Epidermal melanocyte (primary cell): Measurements from ENCODE around the gene CFAP100.

Source experiments
- DNase-seq: peaks from one replicate; pipeline ENCODE4 v3.0.0; 2011; ENCODE audit warnings: low spot score; ENCODE audit not compliant: insufficient read length

The CFAP100 gene

DNA sequence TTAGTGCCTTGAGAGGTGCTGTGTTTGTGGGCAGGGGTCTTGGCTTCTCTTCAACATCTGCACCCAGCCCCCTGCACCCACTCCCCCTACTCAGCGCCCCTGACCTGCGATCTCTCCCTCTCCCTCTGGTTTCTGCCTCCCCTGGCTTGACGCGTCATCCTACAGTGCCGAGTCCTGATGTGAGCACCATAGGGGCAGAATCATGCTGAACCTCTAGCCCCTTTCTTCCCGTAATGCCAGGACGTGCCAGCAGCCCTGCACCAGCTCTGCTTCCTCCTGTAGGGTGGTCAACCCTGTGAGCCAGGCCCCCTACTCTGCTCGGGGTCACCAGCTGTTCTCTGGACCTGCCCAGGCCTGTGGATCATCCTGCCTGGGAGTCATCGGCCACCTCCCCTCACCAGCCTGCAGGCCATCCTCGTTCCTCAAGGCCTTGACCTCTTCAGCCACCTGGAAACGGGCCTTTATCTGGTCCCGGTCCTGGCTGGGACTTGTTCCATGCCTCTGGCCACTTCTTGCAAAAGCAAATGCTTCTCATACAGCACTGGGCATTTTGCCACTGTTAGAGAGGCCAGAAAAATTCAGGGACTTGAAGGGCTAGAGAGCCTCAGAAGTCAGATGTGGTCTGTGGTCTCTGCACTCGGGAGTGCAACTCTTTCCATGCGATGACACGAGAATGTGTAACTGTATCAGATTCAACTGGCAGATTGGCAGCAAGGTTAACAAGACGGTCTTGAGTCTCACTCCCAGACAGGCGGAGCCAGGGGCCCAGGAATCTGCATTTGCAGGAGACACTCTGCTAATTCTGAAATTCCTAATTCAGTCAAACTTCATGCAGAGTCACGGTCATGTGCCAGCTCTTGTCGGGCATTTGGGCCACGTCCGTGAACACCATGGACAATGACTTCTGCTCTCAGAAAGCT, 20.8 kb upstream of the CFAP100 start:
- no peak for DNase-seq

GRCh38 chr3:126375835-126376331, 18.8 kb upstream of the CFAP100 start:
- DNase-seq: no peak

DNA sequence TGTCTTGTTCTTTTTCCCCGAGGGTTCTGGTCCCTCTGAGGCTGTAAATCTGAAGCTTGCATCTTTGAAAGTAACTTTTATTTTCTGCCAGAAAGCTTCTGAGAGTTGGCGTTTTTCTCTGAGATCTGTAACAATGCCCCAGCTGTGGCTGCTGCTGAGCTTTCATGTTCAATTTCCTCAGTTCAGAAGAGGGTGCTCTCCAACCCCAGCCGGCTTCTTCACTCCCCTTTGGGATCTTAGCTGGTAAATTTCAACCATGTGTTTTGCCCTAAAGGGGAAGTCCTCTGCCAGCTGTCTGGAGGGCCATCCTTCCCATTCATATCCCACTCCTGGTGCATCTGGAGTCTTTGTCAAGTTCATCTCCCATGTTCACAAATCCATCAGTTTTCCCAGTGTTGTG, 18.3 kb upstream of the CFAP100 start:
- peak; percentile 58 for DNase-seq

GRCh38 chr3:126377211-126377610, 17.5 kb upstream of the CFAP100 start:
- DNase-seq: no peak

DNA sequence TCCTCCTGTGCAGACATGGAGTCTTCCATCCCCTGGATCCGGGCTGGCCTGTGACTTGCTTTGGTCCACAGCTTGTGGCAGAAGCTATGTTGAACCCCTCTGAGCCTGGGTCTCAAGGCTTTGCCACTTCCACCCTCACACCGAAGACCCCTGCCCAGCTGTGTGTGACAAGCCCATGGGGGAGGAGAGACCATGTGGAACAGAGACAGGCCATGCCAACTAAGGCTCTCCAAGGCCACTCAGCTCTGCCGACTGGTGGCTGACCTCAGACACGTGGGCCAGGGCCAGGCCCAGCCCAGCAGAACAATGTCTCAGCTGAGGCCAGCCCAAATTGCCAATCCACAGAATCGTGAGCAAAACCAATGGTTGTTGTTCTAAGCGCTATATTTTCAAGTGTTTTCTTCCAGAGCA, 16.4 kb upstream of the CFAP100 start:
- no peak for DNase-seq

DNA sequence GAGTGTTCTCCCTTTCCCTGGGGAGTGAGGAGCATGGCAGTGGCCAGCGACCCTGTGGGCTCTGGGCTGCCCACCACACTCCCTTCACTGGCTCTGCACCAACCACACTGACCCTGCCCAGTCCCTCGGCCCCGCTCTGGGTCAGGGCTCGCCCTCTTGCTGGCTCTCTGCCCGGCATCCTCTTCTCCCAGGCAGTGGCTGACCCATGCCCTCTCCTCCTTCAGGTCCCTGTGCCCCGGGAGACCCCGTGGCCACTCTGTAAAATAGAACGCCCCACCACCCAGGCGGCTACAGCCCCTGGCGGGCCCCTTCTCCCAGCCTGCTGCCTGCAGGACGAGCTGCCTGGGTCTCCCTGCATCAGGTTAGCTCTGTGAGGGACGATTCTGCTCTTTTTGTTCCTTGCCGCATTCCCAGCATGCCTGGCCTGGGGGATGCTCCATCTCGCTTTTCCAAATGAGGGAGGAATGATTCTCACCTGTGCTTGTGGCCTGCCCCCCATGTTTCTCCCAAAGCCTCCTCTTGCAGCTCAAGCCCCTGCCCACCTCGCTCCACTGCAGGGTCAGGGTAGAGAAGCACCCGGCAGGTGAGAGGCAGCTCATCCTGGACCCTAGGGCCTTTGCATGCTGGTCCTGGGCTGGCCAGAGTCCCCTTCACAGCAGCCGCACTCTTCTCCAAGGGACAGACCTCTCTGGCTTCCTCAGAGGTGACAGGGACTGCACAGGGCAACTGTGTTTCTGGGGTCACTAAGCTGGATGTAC, 14.5 kb upstream of the CFAP100 start:
- no peak for DNase-seq

DNA sequence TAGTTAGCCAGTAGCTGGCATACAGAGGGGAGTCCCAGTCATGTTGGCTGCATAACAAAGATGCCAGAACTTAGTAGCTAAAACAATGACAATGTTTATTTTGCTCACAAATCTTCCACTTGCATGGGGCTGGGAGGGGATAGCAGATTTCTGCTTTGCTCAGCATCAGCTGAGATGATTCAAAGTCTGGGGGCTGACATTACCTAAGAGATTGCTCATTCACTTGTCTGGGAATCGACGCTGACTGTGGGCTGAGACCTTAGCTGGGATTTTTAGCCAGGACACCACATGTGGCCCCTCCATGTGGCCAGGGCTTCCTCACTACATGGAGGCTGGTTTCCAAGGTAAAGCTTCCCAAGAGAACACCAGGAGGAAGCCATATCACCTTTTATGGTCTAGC, 12.7 kb upstream of the CFAP100 start:
- DNase-seq: no peak

DNA sequence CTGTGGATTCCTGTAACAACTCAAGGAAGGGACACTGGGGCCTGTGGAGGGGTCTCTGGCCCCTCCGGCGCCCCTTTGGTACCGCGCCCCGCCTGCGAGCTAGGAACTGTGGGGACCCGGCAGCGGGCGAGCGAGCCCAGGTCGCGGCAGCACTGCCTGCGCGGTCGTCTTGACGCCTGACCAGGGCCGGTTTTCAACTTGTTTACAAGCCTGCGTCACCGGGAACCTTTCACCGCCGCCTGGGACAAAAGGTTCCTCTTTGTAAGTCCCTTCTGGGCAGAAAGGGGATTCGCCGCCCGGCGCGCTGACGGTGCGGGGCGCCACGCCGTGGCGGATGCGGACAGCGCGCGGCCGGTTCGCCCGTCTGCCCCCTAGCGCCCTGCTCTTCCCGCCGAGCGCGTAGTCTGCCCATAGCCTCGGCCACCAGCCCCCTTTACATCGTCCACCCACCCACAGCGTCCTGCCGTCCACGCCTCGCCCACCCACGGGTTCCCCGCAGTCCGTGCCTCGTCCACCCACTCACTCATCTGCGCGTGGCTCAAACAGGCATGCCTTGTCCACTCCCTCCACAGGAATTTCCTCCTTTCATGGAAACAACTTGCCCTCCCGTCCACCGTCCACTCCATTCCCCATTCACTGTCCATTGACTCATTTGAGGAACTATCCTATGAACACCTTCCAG, 5.5 kb upstream of the CFAP100 start:
- DNase-seq: peak; percentile 67

DNA sequence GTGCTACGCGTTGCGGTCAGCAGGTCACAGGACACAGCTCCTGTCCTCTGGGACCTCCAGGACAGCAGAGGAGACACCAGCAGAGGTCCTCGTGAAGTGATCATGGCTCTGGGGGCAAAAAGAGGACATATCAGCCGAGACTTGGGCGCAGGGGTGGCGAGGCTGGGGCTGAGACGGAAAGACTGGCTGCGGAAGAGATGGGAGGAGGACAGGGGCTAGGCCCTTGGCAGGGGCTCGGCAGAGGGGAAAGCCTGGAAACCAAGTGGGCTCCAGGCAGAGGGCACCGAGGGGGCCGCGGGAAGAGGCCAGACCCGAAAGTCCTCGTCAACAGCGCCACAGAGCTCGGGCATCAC, 4.9 kb upstream of the CFAP100 start:
- DNase-seq: no peak

- no peak for DNase-seq
Measured at GRCh38 chr3:126390201-126390600, 4.5 kb upstream of the CFAP100 start.

DNA sequence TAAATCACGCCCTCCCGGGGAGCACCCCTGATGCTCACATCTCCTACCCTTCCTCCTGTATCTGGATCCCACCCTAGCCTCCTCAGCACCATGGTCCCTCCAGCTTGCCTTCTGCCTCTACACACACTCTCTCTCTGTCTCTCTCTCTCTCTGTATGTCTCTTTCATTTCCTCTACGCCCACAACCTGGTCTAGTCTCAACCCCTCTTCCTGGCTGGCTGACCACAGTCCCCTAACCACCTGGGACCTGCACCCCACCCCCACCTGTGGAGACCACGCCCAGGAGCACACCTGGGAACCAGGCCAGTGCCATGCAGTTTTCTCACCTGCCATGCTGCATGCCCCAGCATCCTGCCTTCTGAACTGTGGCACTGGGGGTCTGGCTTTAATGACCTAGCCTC, 4.0 kb upstream of the CFAP100 start:
- no peak for DNase-seq

GRCh38 chr3:126391631-126392030, 3.1 kb upstream of the CFAP100 start:
- no peak for DNase-seq

DNA sequence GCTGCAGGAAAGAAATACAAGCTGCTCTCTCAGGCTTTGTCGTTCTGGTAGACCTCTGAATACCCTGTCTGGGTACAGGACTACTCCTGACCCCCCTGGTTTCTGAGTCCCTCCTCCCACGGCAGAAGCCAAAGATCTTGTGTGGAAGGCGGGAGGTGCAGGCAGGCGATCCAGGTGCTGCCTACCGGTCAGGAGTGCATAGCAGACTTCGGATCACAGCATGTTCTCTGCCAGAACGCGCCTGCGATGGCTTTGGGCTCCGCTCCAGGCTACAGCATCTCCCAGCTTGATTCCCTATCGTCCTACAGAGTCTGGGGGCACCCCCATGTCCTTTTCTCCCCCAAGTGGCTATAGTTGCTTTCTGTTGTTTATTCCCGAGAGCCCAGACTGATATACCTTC, 2.5 kb upstream of the CFAP100 start:
- DNase-seq: no peak

DNA sequence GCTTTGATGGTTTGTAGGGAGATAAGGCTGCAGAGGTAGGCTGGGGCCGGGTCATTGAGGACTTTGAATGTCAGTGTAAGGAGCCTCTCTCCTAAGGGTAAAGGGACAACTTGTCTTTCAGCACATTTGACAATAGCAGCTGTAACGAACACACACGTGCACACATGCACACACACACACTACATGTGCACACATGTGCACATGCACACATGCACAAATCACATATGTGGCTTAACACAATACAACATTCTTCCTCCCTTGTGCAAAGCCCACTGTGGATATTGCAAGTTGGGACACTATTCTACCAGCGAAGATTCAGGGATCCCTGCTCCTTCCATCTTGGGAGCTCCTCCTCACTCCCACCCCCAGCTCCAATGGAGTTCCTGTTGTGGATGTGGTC, 1.1 kb upstream of the CFAP100 start:
- DNase-seq: no peak

GRCh38 chr3:126394977-126395321, 240 bp downstream of the CFAP100 start:
- DNase-seq: no peak

- no peak for DNase-seq
Measured at GRCh38 chr3:126395846-126396513, 1.3 kb downstream of the CFAP100 start.

- no peak for DNase-seq
Measured at GRCh38 chr3:126396536-126396935, 1.8 kb downstream of the CFAP100 start.

DNA sequence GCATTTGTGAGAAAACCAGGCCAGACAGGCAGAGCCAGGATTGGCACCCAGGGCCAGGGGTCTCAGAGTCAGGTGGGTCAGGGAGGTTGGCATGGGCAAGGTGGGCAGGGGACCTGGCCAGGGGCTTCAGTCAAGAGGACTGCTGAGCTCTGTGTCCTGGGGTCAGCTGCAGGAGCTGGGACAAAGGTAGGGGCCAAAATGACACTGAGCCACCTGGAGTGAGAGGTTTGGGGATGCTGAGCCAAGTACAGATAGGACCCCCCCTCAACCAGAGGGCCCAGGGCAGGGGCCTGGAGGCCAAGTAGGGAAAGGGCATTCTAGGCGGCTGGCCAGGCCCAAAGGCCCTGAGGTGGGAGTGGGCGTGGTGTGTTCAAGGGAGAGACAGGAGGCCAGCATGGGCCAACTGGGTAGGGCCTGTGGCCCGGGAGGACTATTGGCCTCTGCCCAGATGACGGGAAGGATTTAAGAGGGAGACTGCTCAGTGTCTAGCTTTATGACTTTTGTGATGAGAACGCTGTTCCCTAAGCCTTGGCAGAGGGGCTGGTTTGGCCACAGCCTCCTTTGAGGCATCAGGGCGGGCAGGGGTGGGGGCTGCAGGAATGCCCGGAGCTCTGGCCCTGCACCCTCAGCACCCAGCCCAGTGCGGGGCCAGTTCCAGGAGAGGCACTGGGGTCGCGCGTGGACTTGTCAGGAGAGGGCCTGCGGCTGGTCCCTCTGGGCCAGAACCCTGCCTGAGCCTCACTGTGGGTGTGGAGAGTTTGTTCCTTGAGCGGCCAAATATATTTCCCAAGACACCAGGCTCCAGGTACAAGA, 3.1 kb downstream of the CFAP100 start:
- DNase-seq: no peak

DNA sequence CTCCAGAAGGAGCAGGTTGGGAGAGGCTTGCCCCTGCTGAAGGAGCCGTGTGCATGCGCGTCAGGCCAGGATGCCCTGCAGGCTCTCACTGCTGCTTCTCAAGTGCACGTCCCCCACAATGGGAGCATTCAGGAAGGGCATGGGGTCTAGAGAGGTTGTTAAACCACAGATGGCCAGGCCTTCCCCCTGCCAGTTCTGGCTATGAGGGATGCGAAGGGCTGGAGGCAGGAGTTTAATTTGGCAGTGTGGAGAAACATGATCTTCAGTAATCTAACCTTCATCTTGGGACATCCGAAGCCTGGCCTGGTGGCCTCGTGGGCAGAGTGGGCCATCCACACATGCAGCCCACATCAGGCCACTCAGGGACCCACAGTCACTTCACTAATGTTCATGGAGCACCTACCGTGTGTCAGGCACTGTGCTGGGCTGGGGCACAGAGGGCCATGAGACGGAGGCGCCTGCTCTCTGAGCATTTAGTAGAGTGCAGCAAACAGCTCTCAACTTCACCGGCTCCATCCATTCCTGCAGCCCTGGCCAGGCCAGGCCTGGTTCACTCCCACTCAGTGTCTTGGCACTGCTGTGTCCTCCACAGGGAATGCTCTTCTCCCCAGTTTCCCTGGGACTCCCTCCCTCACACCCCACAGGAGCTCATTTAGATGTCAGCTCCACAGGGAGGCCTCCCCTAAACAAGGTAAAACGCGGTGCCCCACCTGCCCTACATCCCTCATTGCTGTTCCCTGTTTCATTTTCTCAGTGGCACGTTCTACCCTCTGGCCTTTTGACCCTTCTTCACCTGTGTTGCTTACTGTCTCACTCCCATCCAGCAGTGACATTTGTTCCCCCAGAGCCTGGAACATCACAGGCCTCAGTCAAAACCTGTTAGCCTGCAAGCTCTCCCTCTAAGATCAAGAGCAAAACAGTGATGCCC, 4.0 kb downstream of the CFAP100 start:
- DNase-seq: no peak

- no peak for DNase-seq
Measured at GRCh38 chr3:126399351-126399735, 4.6 kb downstream of the CFAP100 start.
